SU-DHL-6 (cell line): ENCODE data around the gene PHIP.

ENCODE experiments used
- CTCF ChIP-seq: fragments of 200-600 bp; sonication (generic); IDR thresholded peaks from one replicate; pipeline ENCODE4 v1.5.1; 2017; ENCODE audit warnings: antibody characterized with exemption, mild to moderate bottlenecking, low read length, moderate library complexity; ENCODE audit not compliant: insufficient read depth, poor library complexity, severe bottlenecking
- EZH2phosphoT487 ChIP-seq: fragments of 200-600 bp; sonication (generic), shearing (Covaris generic); conservative IDR thresholded peaks from 2 replicates; pipeline ENCODE4 v1.6.1; 2018; ENCODE audit warnings: mild to moderate bottlenecking, antibody characterized with exemption, low read length, moderate library complexity, mixed read lengths

- no peak for TF ChIP-seq CTCF
- no peak for TF ChIP-seq EZH2phosphoT487
Measured at GRCh38 chr6:79101164-79101563, 23.1 kb upstream of the PHIP start.
